ENCODE results near the gene DHRS7.
"Not testable (repeated sequence)": the region's sequence is repeated elsewhere in the genome, so short reads cannot be mapped to it uniquely, and the experiment has no call there.

The DHRS7 gene

GRCh38 chr14:60116181-60116580 is 49.0 kb downstream of the DHRS7 start:
- no peak for DNase-seq

- no peak for DNase-seq
Observed at GRCh38 chr14:60114881-60115280, 50.3 kb downstream of the DHRS7 start.

- no peak for DNase-seq
Observed at GRCh38 chr14:60111732-60112131, 53.5 kb downstream of the DHRS7 start.

- DNase-seq: no peak
Observed at GRCh38 chr14:60107477-60107876, 57.7 kb downstream of the DHRS7 start.

GRCh38 chr14:60106339-60106738 is 58.9 kb downstream of the DHRS7 start:
- no peak for DNase-seq

GRCh38 chr14:60102389-60102788 is 62.8 kb downstream of the DHRS7 start:
- no peak for DNase-seq

- no peak for DNase-seq
Observed at GRCh38 chr14:60101786-60102185, 63.4 kb downstream of the DHRS7 start.

GRCh38 chr14:60099855-60100254 is 65.3 kb downstream of the DHRS7 start:
- DNase-seq: not testable (repeated sequence)

GRCh38 chr14:60097974-60098373 is 67.2 kb downstream of the DHRS7 start:
- no peak for DNase-seq

GRCh38 chr14:60095781-60096450 is 69.3 kb downstream of the DHRS7 start:
- no peak for DNase-seq

- no peak for DNase-seq
Observed at GRCh38 chr14:60095231-60095630, 70.0 kb downstream of the DHRS7 start.

GRCh38 chr14:60094306-60094897 is 70.8 kb downstream of the DHRS7 start:
- no peak for DNase-seq

Measured in activated CD8-positive, alpha-beta memory T cell treated with anti-CD3 and anti-CD28 coated beads for 24 hours (primary cell).